Neural progenitor cell (in vitro differentiated cells): Measurements from ENCODE around the gene CLEC10A. TPM values are rescaled to one million over a fixed set of nuclear protein-coding genes. Genes with fewer than 3 reads are reported as not detected.

ENCODE experiments used
- DNase-seq: peaks from one replicate; pipeline ENCODE4 v3.0.0-alpha.2; 2016; ENCODE audit warnings: low spot score
- H2AFZ ChIP-seq: fragments of 200-600 bp; sonication (generic); replicated peaks from 2 replicates; pipeline ENCODE4 v1.6.1; 2016; ENCODE audit warnings: antibody characterized with exemption
- H3F3A ChIP-seq: fragments of 200-600 bp; sonication (generic); 2 replicates; pipeline ENCODE4 v1.6.1; 2016; ENCODE audit warnings: antibody characterized with exemption, low read depth
- H3K27ac ChIP-seq: fragments of 200-600 bp; sonication (generic); 2 replicates; pipeline ENCODE4 v1.5.1; 2016; ENCODE audit warnings: mild to moderate bottlenecking
- H3K27me3 ChIP-seq: fragments of 200-600 bp; sonication (generic); 2 replicates; pipeline ENCODE4 v1.6.1; 2016; ENCODE audit warnings: mild to moderate bottlenecking, moderate library complexity
- H3K36me3 ChIP-seq: fragments of 200-600 bp; sonication (generic); 2 replicates; pipeline ENCODE4 v1.5.1; 2016
- H3K4me1 ChIP-seq: fragments of 200-600 bp; sonication (generic); 2 replicates; pipeline ENCODE4 v1.6.1; 2016; ENCODE audit warnings: mixed run types
- H3K4me2 ChIP-seq: fragments of 200-600 bp; sonication (generic); 2 replicates; pipeline ENCODE4 v1.6.1; 2016
- H3K4me3 ChIP-seq: fragments of 200-600 bp; sonication (generic); 2 replicates; pipeline ENCODE4 v1.5.1; 2016
- H3K79me2 ChIP-seq: fragments of 200-600 bp; sonication (generic); 2 replicates; pipeline ENCODE4 v1.6.1; 2016; ENCODE audit warnings: low read depth
- H3K9ac ChIP-seq: fragments of 200-600 bp; sonication (generic); 2 replicates; pipeline ENCODE4 v1.6.1; 2016
- H3K9me3 ChIP-seq: fragments of 200-600 bp; sonication (generic); 2 replicates; pipeline ENCODE4 v1.5.1; 2016; ENCODE audit warnings: low read depth
- H4K20me1 ChIP-seq: fragments of 200-600 bp; sonication (generic); 2 replicates; pipeline ENCODE4 v1.6.1; 2016; ENCODE audit warnings: low read depth
- H3K27ac Mint-ChIP-seq: 3 replicates; pipeline ENCODE4 v1.8.0; 2021; ENCODE audit warnings: mixed read lengths
- H3K27me3 Mint-ChIP-seq: 2 replicates; pipeline ENCODE4 v1.8.0; 2022; ENCODE audit warnings: low read depth, mild to moderate bottlenecking, inconsistent platforms, moderate library complexity, mixed read lengths; ENCODE audit not compliant: insufficient read depth
- H3K36me3 Mint-ChIP-seq: 3 replicates; pipeline ENCODE4 v1.8.0; 2021; ENCODE audit warnings: mixed read lengths
- H3K4me1 Mint-ChIP-seq: 3 replicates; pipeline ENCODE4 v1.8.0; 2021; ENCODE audit warnings: mixed read lengths
- H3K4me3 Mint-ChIP-seq: 3 replicates; pipeline ENCODE4 v1.8.0; 2021; ENCODE audit warnings: mild to moderate bottlenecking, moderate library complexity, mixed read lengths
- H3K9me3 Mint-ChIP-seq: 3 replicates; pipeline ENCODE4 v1.8.0; 2020; ENCODE audit warnings: mixed read lengths
- EZH2 ChIP-seq: fragments of 200-600 bp; sonication (generic); IDR thresholded peaks from 2 replicates; pipeline ENCODE4 v1.6.1; 2017; ENCODE audit warnings: antibody characterized with exemption, mild to moderate bottlenecking, moderate library complexity
- EZH2phosphoT487 ChIP-seq: fragments of 200-600 bp; sonication (generic); IDR thresholded peaks from 2 replicates; pipeline ENCODE4 v1.6.1; 2017; ENCODE audit warnings: antibody characterized with exemption
- small RNA-seq: library from RNA; depleted of rRNA; stranded (forward); fragments of <200 nt; gene quantifications from one replicate; pipeline ENCODE3, GENCODE V24; 2015
- total RNA-seq: library from RNA; depleted of rRNA; stranded (reverse); fragments of >200 nt; gene quantifications from 2 replicates; pipeline ENCODE4 v1.2.3, GENCODE V29; 2015; ENCODE audit warnings: low replicate concordance
- TF ChIP-seq, protein P1 (sequence below): fragments of 200-600 bp; sonication (generic); IDR thresholded peaks from 2 replicates; pipeline ENCODE4 v1.5.1; 2017; ENCODE audit warnings: antibody characterized with exemption, mild to moderate bottlenecking

Gene CLEC10A
- total RNA-seq, 1 donor from 2014 or later = not detected

DNA sequence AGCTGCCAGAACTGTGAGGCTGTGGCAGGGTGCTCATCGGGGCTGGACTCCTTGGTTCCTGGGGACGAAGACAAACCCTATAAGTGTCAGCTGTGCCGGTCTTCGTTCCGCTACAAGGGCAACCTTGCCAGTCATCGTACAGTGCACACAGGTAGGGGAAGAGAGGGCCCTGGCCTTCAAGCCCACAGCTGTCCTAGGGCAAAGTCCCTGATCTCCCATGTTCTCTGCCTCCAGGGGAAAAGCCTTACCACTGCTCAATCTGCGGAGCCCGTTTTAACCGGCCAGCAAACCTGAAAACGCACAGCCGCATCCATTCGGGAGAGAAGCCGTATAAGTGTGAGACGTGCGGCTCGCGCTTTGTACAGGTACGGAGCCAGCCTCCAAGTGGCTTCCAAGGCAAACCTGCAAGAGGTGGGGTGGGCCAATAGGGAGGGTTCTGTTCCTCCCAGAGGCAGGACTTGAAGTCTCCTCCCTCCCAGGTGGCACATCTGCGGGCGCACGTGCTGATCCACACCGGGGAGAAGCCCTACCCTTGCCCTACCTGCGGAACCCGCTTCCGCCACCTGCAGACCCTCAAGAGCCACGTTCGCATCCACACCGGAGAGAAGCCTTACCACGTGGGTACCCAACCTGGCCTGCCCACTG is 53.5 kb downstream of the CLEC10A start:
- Mint-ChIP-seq H3K27me3 (peaks cover 44% of the 10 kb centered on the region), H3K36me3 (no peaks in the 10 kb centered on the region), H3K4me1 (peaks cover 14% of the 10 kb centered on the region)

DNA sequence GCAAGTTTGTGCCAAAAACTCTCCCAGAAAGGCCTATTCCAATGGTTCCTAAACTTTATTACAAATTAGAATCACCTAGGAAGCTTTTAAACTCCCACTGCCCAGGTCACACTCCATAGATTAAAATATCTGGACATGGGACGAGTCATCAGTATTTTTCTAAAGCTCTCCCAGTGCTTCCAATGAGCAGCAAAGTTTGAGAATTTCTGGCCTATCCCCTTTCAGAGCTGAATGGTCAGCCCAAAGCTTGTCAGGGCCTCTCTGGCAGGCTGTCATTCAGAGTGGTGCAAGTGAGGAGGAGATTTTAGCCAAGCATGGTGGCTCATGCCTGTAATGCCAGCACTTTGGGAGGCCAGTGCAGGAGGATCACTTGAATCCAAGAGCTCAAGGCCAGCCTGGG is 54.8 kb downstream of the CLEC10A start:
- H3K9me3 Mint-ChIP-seq = peaks cover 2% of the 10 kb centered on the region
- H3K27me3 Mint-ChIP-seq = peaks cover 44% of the 10 kb centered on the region
- Histone ChIP-seq H3K27ac (no peak overlapping the region), H3K27me3 (peaks cover 42% of the 10 kb centered on the region), H3K9ac (no peak overlapping the region), H2AFZ (no peak overlapping the region), H3K4me2 (no peak overlapping the region), H3K4me3 (no peak overlapping the region), H3K9me3 (no peaks in the 10 kb centered on the region), H3F3A (peaks cover 30% of the 10 kb centered on the region), H3K4me1 (peaks cover 6% of the 10 kb centered on the region), H3K36me3 (no peaks in the 10 kb centered on the region), H3K79me2 (no peaks in the 10 kb centered on the region), H4K20me1 (no peaks in the 10 kb centered on the region)
- peaks cover 25% of the 10 kb centered on the region for H3K4me1 Mint-ChIP-seq
- H3K27ac Mint-ChIP-seq = no peak overlapping the region
- no peak for DNase-seq
- peak overlapping the region; percentile 46 for H3K4me3 Mint-ChIP-seq
- TF ChIP-seq EZH2phosphoT487 = no peak
- H3K36me3 Mint-ChIP-seq = no peaks in the 10 kb centered on the region

More for the DNA sequence above, 53.5 kb downstream of the CLEC10A start:
- no peak overlapping the region for H3K27ac ChIP-seq
- Mint-ChIP-seq H3K9me3 (peaks cover 2% of the 10 kb centered on the region), H3K4me3 (no peak overlapping the region), H3K27ac (no peak overlapping the region)
- H3K9me3 ChIP-seq = no peaks in the 10 kb centered on the region
- H3K27me3 ChIP-seq = peaks cover 28% of the 10 kb centered on the region
- H3K4me3 ChIP-seq = no peak overlapping the region
- H3K36me3 ChIP-seq = no peaks in the 10 kb centered on the region
- TF ChIP-seq EZH2 (no peak), EZH2phosphoT487 (no peak)
- TF ChIP-seq, protein P1, sequence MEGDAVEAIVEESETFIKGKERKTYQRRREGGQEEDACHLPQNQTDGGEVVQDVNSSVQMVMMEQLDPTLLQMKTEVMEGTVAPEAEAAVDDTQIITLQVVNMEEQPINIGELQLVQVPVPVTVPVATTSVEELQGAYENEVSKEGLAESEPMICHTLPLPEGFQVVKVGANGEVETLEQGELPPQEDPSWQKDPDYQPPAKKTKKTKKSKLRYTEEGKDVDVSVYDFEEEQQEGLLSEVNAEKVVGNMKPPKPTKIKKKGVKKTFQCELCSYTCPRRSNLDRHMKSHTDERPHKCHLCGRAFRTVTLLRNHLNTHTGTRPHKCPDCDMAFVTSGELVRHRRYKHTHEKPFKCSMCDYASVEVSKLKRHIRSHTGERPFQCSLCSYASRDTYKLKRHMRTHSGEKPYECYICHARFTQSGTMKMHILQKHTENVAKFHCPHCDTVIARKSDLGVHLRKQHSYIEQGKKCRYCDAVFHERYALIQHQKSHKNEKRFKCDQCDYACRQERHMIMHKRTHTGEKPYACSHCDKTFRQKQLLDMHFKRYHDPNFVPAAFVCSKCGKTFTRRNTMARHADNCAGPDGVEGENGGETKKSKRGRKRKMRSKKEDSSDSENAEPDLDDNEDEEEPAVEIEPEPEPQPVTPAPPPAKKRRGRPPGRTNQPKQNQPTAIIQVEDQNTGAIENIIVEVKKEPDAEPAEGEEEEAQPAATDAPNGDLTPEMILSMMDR = no peak
- H3F3A ChIP-seq = peaks cover 18% of the 10 kb centered on the region
- no peaks in the 10 kb centered on the region for H4K20me1 ChIP-seq
- no peak for DNase-seq
- H3K4me1 ChIP-seq = peaks cover 3% of the 10 kb centered on the region
- no peak overlapping the region for H3K9ac ChIP-seq
- H3K4me2 ChIP-seq = no peak overlapping the region
- H3K79me2 ChIP-seq = no peaks in the 10 kb centered on the region
- H2AFZ ChIP-seq = no peak overlapping the region

Small RNAs within 50 kb of the gene (small RNA-seq; reads per million reads assigned to genes)
- gene AC120057.1 = not detected

Other genes with a start within 250 kb of the CLEC10A start
- not detected in 2 replicates for gene TEKT1, start 248.5 kb downstream of the CLEC10A start, total RNA-seq
- gene ALOX12, start 84.2 kb downstream of the CLEC10A start, total RNA-seq = 0.21 and 0.40 TPM in 2 replicates
- gene RNASEK, start 67.6 kb downstream of the CLEC10A start, total RNA-seq = 104 and 137 TPM in 2 replicates
- gene BCL6B, start 57.2 kb downstream of the CLEC10A start, total RNA-seq = 3.8 and 5.3 TPM in 2 replicates
- gene SLC16A13, start 44.2 kb downstream of the CLEC10A start, total RNA-seq = 1.4 TPM in 1 of 2 replicates, not detected in the other
- not detected in 2 replicates for gene SLC16A11, start 36.2 kb downstream of the CLEC10A start, total RNA-seq
- gene ASGR2, start 34.6 kb upstream of the CLEC10A start, total RNA-seq = not detected in 2 replicates
- 3.1 and 4.4 TPM in 2 replicates for gene ASGR1, start 99.1 kb upstream of the CLEC10A start, total RNA-seq
- gene DLG4, start 139.6 kb upstream of the CLEC10A start, total RNA-seq = 23.5 and 50.5 TPM in 2 replicates
- gene ACADVL, start 139.7 kb upstream of the CLEC10A start, total RNA-seq = 86.7 and 194 TPM in 2 replicates
- gene DVL2, start 154.3 kb upstream of the CLEC10A start, total RNA-seq = 43.9 and 113 TPM in 2 replicates
- gene PHF23, start 159.2 kb upstream of the CLEC10A start, total RNA-seq = 31.6 and 59.1 TPM in 2 replicates
- 225 and 276 TPM in 2 replicates for gene GABARAP, start 162.2 kb upstream of the CLEC10A start, total RNA-seq
- gene CTDNEP1, start 171.5 kb upstream of the CLEC10A start, total RNA-seq = 46.5 and 55.3 TPM in 2 replicates
- 17.5 and 42.2 TPM in 2 replicates for gene ELP5, start 172.0 kb upstream of the CLEC10A start, total RNA-seq
- gene CLDN7, start 182.2 kb upstream of the CLEC10A start, total RNA-seq = 0.32 and 1.3 TPM in 2 replicates
- 1.7 and 7.3 TPM in 2 replicates for gene SLC2A4, start 201.5 kb upstream of the CLEC10A start, total RNA-seq
- 2.7 and 9.1 TPM in 2 replicates for gene YBX2, start 214.4 kb upstream of the CLEC10A start, total RNA-seq
- gene EIF5A, start 227.4 kb upstream of the CLEC10A start, total RNA-seq = 251 and 370 TPM in 2 replicates
- 20.5 and 41.8 TPM in 2 replicates for gene GPS2, start 235.1 kb upstream of the CLEC10A start, total RNA-seq
- 5.1 and 26.3 TPM in 2 replicates for gene NEURL4, start 249.1 kb upstream of the CLEC10A start, total RNA-seq